Stimulated activated CD8-positive, alpha-beta memory T cell treated with anti-CD3 and anti-CD28 coated beads, Interleukin-7, amount 100 ng/mL, for 48 hours (primary cell): Measurements from ENCODE around the gene ABCA3.

ENCODE experiments used
- DNase-seq, 2 donors: peaks; one replicate each; pipeline ENCODE4 v3.0.0-alpha.2; 2020; ENCODE audit warnings: low read depth in 1 of 2; ENCODE audit errors: extremely low read depth in 1 of 2

ABCA3 gene

DNA sequence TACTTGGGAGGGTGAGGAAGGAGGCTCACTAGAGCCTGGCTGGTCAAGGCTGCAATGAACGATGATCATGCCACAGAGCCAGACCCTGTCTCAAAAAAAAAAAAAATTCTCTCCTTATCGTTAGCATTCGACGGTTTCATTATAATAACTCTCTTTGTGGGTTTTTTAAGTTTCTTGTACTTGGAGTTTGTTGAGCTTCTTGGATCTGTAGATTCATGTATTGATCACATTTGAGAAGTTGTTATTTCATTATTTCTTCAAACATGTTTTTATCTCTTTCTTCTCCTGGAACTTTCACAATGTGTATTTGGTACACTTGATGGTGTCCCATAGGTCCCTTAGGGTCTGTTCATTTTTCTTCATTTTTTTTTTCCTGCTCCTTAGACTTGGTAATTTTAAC lies 16.8 kb upstream of the ABCA3 start:
- DNase-seq, result no peak

- no peak for DNase-seq
Measured at GRCh38 chr16:2350500-2350899, 10.0 kb upstream of the ABCA3 start.

GRCh38 chr16:2343211-2343610 lies 2.7 kb upstream of the ABCA3 start:
- DNase-seq, result no peak

DNA sequence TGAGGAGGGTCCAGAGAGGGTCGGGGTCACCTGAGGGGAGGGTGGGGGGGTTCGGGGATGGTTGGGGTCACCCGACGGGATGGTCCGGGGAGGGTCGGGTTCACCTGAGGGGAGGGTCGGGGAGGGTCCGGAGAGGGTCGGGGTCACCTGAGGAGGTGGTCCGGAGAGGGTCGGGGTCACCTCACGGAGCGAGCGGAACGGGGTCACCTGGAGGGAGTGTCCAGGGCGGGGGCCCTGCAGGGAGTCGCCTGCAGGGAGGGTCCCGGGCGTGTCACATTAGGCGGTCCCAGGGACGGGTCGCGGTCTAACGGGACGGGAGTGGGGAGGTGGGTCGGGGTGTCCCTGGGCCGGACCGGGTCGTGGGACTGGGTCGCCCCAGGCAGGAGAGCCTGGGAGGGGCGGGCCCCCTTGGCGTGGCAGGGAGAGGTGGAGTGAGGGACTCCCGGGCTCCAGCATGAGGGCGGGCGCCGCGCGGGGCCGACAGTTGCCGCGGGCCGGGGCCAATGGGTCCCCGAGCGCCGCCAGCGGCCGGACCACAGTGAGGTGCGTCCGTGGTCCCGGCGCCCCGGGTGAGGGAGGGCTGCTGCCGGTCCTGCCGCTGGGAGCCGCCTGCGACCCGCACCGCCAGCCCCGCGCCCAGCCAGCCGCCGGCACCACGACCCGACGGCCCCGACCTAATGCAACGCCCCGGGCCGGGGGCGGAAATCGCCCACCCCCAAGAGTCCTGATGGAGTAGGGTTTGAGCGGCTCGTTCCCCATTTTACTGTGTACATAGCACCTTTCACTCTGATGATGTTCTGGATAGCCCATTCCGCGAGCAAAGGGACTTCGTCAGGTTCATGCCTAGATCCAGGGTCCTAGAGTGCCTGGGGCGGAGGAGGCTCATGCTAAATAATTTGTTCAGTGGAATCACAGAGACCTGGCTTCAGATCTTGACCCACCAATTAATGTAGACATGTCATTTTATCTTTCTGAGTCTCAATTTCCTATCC lies 1.2 kb upstream of the ABCA3 start:
- no peak for DNase-seq

DNA sequence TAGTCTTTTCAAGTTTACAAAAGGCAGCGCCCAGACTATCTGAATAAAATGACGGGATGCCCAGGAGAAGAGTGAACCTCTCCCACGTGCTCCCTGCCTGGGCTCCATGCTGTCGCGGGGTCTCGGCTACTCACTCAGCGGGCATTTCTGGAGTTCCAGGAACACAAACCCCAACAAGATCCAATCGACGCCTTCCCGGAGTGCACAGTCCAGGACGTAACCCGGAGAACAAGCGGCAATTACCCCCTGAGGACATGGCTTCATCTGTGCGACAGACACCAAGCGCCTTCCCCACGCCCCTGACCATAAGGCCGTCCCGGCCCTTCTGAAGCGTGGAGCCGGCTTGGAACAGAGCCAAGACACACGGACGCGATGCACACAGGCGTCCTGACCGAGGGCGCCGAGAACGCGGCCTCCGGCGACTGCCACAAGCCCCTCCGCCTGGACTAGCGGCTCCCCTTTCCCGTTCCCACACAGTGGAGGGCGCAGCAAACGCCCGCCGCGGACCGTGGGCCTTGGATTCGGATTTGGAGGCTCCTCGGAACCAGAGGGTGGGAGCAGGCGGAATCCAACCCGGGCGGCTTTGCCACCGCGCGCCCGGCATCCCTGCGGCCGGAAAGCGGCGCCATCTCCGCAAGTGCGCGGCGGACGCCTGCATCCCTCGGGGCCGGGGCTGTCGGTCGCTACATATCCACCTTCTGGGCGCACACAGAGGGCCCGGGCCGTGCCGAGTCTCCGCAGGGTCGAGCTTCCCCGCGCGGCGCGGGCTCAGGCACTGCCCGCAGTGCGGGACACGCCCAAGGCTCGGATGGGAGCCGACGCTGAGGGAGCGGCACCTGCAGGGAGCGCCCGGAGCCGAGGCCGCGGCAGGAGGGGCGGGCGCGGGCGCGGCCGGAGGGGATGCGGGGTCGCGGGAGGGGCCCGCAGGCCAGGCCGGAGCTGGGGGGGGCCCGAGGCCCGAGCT lies 725 bp downstream of the ABCA3 start:
- peak in 1 of 2 donors; percentile 22 for DNase-seq

DNA sequence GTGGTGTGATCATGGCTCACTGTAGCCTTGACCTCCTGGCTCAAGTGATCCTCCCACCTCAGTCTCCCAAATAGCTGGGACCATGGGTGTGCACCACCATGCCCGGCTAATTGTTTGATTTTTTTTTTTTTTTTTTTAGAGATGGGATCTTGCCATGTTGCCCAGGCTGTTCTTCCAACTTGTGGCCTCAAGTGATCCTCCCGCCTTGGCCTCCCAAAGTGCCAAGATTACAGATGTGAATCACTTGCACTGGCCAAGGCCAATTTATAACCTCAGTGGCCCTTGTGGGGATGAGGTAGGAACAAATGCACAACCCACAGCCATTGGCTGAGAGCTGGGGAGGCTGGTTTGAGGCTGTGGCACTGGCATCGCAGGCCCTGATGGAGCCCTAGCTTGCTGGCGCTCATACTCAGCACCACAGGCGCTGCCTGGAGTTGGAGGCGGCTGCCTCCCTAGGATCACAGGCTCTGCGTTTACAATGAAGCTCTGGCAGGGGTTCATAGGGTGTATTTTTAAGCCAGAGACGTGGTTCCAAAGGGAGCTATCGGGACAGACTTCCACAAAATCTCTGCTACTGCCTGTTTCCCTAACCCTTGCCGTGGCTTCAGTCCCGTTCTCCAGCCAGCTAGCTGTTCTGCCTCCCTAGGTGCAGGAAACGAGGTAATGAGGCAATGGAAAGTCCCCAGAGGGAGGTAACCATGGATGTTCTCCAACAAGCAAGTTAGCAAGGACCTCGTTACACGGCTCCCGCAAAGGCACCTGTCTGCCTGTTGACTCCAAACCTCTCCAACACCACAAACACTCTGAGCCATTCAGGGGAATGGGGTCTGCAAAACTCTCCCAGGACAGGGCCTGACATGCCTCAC lies 2.9 kb downstream of the ABCA3 start:
- no peak for DNase-seq

DNA sequence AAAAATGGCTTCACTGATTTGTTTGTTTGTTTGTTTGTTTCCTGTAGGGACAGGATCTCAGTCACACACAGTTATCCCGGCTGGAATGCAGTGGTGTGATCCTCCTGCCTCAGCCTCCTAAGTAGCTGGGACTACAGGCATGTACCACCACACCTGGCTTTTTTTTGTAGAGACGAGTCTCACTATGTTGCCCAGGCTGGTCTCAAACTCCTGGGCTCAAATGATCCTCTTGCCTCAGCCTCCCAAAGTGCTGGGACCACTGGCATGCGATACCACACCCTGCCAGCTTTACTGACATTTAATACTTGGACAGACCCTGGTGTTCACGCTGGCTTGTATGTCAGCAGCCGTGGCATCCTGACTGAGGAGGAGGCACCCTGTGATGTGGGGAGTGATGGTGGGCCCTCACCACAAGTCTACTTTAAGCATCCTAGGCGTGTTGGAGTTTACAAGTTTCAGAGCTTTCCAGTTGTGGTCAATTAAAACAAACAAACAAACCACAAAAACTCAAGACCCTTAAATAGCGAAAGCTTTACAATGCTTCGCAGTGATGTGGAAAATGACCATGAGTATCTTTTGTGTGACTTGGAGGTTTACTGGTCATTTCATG lies 5.1 kb downstream of the ABCA3 start:
- no peak for DNase-seq

DNA sequence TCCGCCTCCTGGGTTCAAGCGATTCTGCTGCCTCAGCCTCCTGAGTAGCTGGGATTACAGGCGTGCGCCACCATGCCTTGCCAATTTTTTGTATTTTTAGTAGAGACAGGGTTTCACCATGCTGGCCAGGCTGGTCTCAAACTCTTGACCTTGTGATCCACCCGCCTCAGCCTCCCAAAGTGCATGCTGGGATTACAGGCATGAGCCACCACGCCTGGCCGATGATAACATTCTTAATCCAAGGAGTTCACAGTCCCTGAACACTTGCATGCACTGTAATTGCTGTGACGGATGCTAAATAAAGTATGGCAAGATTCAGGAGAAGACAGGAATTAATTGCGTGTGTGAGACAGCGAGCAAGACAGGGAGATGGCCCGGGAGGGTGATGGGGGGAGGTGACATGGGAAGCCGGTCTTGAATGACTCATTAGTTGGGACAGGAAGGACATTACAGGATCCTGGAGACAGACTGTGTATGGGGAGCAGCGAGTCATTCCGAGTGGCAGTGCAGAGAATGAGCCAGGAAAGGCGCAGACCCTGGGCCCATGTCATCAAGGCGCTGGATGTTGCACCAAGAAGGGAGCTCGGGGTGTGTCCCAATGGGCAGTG lies 6.7 kb downstream of the ABCA3 start:
- no peak for DNase-seq

- no peak for DNase-seq
Measured at GRCh38 chr16:2333231-2333630, 7.3 kb downstream of the ABCA3 start.

DNA sequence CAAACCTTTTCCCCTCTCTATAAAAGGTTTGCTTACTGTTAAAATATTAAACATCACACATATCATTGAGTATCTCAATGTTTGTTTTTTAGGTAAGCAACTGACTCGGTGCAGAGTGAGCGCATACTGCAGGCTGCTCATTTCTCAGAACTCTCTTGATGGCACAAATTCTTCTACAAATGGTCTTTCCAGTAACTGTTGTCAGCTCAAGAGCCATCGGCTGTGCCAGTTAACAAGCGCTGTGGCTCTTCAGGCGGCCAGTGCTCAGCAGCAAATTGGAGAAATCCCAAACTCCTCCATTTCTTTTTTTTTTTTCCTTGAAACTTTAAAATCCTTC lies 8.6 kb downstream of the ABCA3 start:
- DNase-seq, result no peak

DNA sequence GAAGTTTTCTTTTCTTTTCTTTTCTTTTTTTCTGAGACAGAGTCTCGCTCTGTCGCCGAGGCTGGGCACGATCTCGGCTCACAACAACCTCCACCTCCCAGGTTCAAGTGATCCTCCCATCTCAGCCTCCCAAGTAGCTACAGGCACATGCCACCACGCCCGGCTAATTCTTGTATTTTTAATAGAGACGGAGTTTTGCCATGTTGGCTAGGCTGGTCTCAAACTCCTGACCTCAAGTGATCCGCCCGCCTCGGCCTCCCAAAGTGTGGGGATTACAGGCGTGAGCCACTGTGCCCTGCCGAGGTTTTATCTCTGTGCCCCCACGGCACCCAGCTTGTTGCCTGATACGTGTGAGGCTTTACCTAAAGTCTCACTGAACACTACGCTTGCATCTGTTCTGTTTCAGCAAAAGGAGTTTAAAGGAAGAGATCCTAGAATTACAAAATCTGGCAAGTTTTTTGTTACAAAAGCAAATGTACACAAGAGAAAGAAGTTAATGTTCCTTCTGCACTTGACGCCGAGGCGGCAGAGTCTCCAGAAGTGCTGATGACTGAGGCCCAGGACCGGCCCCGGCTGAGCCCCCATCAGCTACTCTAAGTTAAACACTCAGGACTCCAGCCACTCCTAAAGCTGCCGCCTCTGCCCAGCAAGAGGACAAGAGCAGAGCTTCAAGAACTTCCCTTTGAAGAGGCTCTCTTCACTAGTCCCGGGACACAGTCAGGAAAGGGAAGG lies 9.2 kb downstream of the ABCA3 start:
- DNase-seq, result no peak

- no peak for DNase-seq
Measured at GRCh38 chr16:2329532-2329931, 11.0 kb downstream of the ABCA3 start.

GRCh38 chr16:2328428-2328827 lies 12.1 kb downstream of the ABCA3 start:
- no peak for DNase-seq

- DNase-seq, result no peak
Measured at GRCh38 chr16:2326191-2326590, 14.3 kb downstream of the ABCA3 start.

DNA sequence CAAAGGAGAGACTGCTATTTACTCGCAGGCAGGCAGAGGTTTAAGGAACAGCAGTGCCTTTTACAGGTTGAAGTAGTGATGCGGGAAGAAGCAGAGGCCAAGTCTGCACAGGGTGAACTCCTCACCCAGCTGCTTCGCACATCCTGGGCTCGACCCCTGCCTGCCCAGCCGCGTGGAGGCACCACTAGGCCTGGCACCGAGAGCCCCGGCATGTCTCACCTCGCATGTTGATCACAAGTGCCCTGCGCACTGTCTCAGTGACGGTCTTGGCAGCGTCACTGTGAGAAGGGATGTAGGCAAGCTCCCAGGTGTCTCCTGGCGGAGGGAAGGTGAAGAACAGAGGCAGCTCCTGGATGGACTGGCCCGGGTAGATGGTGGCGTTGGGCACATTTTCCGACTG lies 14.7 kb downstream of the ABCA3 start:
- no peak for DNase-seq

GRCh38 chr16:2325181-2325580 lies 15.3 kb downstream of the ABCA3 start:
- DNase-seq, result no peak

DNA sequence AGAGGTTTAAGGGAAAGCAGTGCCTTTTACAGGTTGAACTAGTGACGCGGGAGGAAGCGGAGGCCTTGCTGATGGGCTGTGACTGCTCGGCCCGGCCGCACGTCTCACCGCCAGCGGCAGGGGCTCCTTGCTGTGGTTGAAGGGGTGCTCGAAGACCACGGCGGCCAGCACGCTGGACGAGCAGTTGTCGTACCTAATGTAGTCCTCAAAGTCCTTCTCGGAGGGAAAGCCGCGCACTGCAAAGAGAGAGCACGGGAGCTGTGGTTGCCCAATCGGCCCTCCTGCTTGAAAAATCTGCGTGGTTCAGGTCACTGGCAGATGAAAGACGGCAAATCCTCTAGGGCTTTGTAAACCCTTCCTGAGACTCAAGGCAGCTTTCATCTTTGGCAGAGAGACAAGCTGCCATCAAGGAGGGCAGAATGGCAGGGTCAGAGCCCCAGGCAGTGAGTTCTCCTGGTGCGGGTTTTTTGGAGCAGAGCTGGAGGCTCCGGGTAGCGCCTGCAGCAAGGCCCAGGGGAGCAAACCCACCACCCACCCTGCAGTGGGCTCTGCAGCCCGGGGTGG lies 16.1 kb downstream of the ABCA3 start:
- no peak for DNase-seq

DNA sequence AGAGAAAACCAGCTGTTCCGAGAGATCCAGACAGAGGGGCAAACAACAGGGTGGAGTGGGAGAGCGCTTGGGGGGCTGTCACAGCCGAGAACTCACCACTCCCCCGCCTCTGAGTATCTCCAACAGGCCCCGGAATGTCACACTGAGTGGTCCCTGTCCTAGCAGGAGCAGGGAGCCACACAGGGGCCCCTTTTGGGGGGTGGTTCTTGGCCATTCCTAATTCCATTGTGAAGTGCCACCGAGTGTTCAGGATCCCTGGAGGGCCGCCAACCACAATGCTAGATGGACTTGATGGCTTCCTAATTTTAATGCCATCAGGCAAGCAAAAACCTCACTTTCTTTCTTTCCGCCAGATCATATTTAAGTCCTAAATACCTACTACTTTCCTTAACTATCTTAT lies 16.8 kb downstream of the ABCA3 start:
- no peak for DNase-seq

- no peak for DNase-seq
Measured at GRCh38 chr16:2319606-2320005, 20.9 kb downstream of the ABCA3 start.
